Measurements from ENCODE around the gene PKP1. TPM values are rescaled to one million over a fixed set of nuclear protein-coding genes. Genes with fewer than 3 reads are reported as not detected.
"Not testable (repeated sequence)": the region's sequence is repeated elsewhere in the genome, so short reads cannot be mapped to it uniquely, and the experiment has no call there.

PKP1 gene
- not detected in 2 replicates for total RNA-seq (2014; rRNA removed; shearing (Covaris generic))

- Histone ChIP-seq H3K4me3 (no peak within 1 kb of the TSS), H3K36me3 (no peaks in the 10 kb centered on the region), H3K9me3 (replicated peaks) (no peaks in the 10 kb centered on the region), H3K4me1 (peaks cover 13% of the 10 kb centered on the region), H3K27ac (no peak within 1 kb of the TSS), H3K27me3 (peaks cover 5% of the 10 kb centered on the region; the same call in 1 of the 2 replicates)
- DNase-seq, result no peak
Measured at GRCh38 chr1:201282931-201283829, at the start of gene PKP1. Gene PKP1, plus strand, starts transcription at chr1:201283506. Its CDS starts 197 bp downstream, at chr1:201283703.

DNA sequence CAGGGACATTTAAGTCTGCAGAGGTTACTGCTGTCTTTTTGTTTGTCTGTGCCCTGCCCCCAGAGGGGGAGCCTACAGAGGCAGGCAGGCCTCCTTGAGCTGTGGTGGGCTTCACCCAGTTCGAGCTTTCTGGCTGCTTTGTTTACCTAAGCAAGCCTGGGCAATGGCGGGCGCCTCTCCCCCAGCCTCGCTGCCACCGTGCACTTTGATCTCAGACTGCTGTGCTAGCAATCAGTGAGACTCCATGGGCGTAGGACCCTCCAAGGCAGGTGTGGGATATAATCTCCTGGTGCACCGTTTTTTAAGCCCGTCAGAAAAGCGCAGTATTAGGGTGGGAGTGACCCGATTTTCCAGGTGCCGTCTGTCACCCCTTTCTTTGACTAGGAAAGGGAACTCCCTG is 43.7 kb upstream of the PKP1 start:
- not testable (repeated sequence) for H3K4me1 ChIP-seq; H3K9me3 ChIP-seq (replicated peaks); H3K4me3 ChIP-seq; DNase-seq; H3K27ac ChIP-seq; H3K36me3 ChIP-seq; H3K27me3 ChIP-seq

DNA sequence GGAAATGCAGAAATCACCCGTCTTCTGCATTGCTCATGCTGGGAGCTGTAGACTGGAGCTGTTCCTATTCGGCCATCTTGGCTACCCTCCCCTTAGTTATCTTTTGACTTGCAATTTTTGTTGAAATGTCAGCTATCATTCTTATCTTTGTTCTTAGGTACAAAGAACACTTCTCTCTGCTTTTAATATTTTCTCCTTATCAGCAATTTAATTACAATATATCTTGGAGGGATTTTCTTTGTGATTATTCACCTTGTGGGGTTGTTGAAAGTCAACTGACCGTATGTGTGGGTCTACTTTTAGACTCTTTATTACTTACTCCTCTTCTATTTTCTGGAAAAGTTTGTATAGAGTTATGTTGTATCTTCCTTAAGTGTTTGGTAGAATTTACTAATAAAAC is 43.1 kb upstream of the PKP1 start:
- Histone ChIP-seq H3K27me3 (no peaks in the 10 kb centered on the region; the same call in 1 of the 2 replicates), H3K4me1 (no peaks in the 10 kb centered on the region), H3K4me3 (no peak overlapping the region), H3K27ac (no peak overlapping the region), H3K36me3 (no peaks in the 10 kb centered on the region), H3K9me3 (replicated peaks) (0 out of 2 replicates have a peak, but pooled peaks cover 4% of the 10 kb centered on the region)
- DNase-seq, result no peak

GRCh38 chr1:201241736-201242135 is 41.6 kb upstream of the PKP1 start:
- H3K36me3 ChIP-seq, result no peaks in the 10 kb centered on the region
- DNase-seq, result no peak
- H3K9me3 ChIP-seq (replicated peaks), result 0 out of 2 replicates have a peak, but pooled peaks cover 4% of the 10 kb centered on the region
- no peak overlapping the region for H3K4me3 ChIP-seq
- no peaks in the 10 kb centered on the region for H3K4me1 ChIP-seq
- H3K27ac ChIP-seq, result no peak overlapping the region
- H3K27me3 ChIP-seq, result no peaks in the 10 kb centered on the region; the same call in 1 of the 2 replicates

DNA sequence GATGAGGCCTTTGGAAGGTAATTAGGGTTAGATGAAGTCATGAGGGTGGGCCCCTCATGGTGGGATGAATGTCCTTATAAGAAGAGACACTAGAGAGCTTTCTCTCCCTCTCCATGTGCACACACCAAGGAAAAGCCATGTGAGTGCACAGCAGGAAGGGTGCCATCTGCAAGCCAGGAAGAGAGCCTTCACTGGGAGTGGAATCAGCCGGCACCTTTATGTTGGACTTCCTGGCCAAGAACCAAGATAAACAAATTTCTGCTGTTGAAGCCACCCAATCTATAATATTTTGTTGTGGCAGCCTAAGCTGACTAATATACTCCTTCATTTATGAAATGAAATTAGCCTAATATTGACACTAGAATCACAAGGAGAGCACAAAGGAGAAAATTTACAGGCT is 38.2 kb upstream of the PKP1 start:
- Histone ChIP-seq H3K36me3 (no peaks in the 10 kb centered on the region), H3K4me3 (no peak overlapping the region), H3K27me3 (no peaks in the 10 kb centered on the region; the same call in 1 of the 2 replicates), H3K4me1 (no peaks in the 10 kb centered on the region), H3K27ac (no peak overlapping the region), H3K9me3 (replicated peaks) (no peaks in the 10 kb centered on the region)
- no peak for DNase-seq

GRCh38 chr1:201248721-201249559 is 34.4 kb upstream of the PKP1 start:
- Histone ChIP-seq H3K4me1 (no peaks in the 10 kb centered on the region), H3K36me3 (no peaks in the 10 kb centered on the region), H3K27me3 (no peaks in the 10 kb centered on the region), H3K27ac (no peak overlapping the region), H3K9me3 (replicated peaks) (no peaks in the 10 kb centered on the region), H3K4me3 (no peak overlapping the region)
- DNase-seq, result no peak

DNA sequence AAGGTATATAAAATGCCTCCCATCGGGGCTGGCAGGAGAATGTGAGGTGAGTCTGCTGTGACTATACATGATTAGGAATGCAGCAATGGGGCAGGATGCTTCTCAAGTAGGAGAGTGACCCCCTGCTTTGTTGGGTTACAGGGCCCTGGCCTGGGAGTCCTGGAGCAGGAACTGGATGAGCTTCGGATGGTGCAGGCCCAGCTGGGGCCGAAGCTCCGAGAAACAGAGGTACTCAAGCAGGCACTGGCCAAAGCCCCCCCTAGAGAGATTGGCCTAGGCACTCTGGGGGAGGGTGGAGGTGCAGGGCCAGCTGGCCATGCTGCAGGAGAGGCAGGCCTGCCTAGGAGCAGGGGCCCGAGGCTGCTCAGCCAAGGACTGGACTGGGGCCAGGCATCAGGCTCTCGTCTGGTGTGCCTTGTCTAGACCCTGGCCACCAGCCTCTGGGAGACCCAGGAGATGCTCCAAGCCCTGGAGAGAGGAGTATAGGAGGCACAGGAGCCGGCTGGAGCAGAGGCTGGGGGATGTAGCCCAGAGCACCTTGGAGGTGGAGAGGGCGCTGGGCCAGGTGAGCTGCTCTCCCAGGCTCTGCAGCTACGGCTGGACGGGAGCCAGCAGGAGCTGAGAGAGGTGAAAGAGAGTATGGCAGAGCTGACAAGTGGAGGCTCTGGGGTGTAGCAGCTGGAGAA is 32.8 kb upstream of the PKP1 start:
- Histone ChIP-seq H3K27me3 (no peaks in the 10 kb centered on the region), H3K9me3 (replicated peaks) (no peaks in the 10 kb centered on the region), H3K4me3 (no peak overlapping the region), H3K36me3 (no peaks in the 10 kb centered on the region), H3K4me1 (no peaks in the 10 kb centered on the region), H3K27ac (no peak overlapping the region)
- no peak for DNase-seq

DNA sequence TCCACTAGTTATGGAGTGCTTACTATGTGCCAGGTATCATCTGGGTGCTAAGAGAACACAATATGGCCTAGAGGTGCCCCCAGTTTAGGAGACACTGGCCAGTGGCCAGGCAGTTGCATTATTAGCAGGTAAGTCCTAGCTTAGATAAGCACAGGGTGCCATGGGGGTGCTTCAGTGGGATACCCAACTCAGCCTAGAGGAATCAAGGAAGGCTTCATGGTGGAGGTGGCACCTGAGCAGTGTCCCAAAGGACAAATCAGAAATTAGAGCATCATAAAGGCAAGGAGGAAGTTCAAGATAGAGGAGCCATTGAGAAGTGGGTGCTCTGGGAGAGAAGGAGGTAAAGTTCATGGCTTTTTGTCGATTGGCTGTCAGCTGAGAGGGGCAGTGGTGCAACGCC is 31.9 kb upstream of the PKP1 start:
- DNase-seq, result no peak
- Histone ChIP-seq H3K9me3 (replicated peaks) (no peaks in the 10 kb centered on the region), H3K27me3 (no peaks in the 10 kb centered on the region), H3K4me1 (no peaks in the 10 kb centered on the region), H3K27ac (no peak overlapping the region), H3K4me3 (no peak overlapping the region), H3K36me3 (no peaks in the 10 kb centered on the region)

GRCh38 chr1:201251851-201252430 is 31.4 kb upstream of the PKP1 start:
- Histone ChIP-seq H3K4me3 (no peak overlapping the region), H3K9me3 (replicated peaks) (no peaks in the 10 kb centered on the region), H3K27ac (no peak overlapping the region), H3K27me3 (no peaks in the 10 kb centered on the region), H3K36me3 (no peaks in the 10 kb centered on the region), H3K4me1 (no peaks in the 10 kb centered on the region)
- no peak for DNase-seq

- DNase-seq, result no peak
- Histone ChIP-seq H3K36me3 (no peaks in the 10 kb centered on the region), H3K4me3 (no peak overlapping the region), H3K9me3 (replicated peaks) (no peaks in the 10 kb centered on the region), H3K27ac (no peak overlapping the region), H3K27me3 (no peaks in the 10 kb centered on the region), H3K4me1 (no peaks in the 10 kb centered on the region)
Measured at GRCh38 chr1:201252944-201253371, 30.3 kb upstream of the PKP1 start.

DNA sequence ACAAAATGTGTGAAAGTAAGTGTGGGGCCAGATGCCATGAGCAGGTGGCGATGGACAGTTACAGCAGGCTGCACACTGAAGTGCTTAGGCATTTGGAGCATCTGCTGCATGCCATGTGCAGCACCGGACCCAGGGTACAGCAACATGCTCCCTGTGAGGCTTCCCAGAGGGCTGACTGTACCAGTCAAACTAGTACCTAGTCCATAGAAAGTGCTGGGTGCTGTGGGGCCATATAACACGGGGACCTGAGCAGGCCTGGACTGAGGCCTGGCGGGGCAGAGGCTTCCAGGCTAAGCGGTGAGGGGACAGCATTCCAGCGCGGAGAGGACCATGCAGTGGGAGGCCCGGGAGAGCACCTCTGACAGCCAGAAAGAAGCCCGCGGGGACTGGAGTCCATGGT is 29.9 kb upstream of the PKP1 start:
- no peaks in the 10 kb centered on the region for H3K36me3 ChIP-seq
- H3K9me3 ChIP-seq (replicated peaks), result no peaks in the 10 kb centered on the region
- H3K4me1 ChIP-seq, result no peaks in the 10 kb centered on the region
- H3K27me3 ChIP-seq, result no peaks in the 10 kb centered on the region
- H3K4me3 ChIP-seq, result no peak overlapping the region
- DNase-seq, result no peak
- no peak overlapping the region for H3K27ac ChIP-seq

GRCh38 chr1:201253906-201254624 is 29.2 kb upstream of the PKP1 start:
- Histone ChIP-seq H3K27me3 (no peaks in the 10 kb centered on the region), H3K9me3 (replicated peaks) (no peaks in the 10 kb centered on the region), H3K27ac (no peak overlapping the region), H3K4me1 (no peaks in the 10 kb centered on the region), H3K36me3 (no peaks in the 10 kb centered on the region), H3K4me3 (no peak overlapping the region)
- DNase-seq, result no peak

- H3K36me3 ChIP-seq, result no peaks in the 10 kb centered on the region
- no peak overlapping the region for H3K4me3 ChIP-seq
- no peak overlapping the region for H3K27ac ChIP-seq
- DNase-seq, result peak; percentile 75 to 82
- H3K9me3 ChIP-seq (replicated peaks), result no peaks in the 10 kb centered on the region
- no peaks in the 10 kb centered on the region for H3K27me3 ChIP-seq
- 0 out of 2 replicates have a peak, but pooled peaks cover under 1% of the 10 kb centered on the region for H3K4me1 ChIP-seq
Measured at GRCh38 chr1:201254625-201255478, 28.5 kb upstream of the PKP1 start.
